B cell (primary cell): ENCODE measurements around the gene ELMOD3.

Experiments used
- CTCF ChIP-seq: fragments of 200-600 bp; IDR thresholded peaks from one replicate; pipeline ENCODE4 v1.8.0; 2022; ENCODE audit warnings: antibody characterized with exemption, mild to moderate bottlenecking
- EZH2 ChIP-seq: IDR thresholded peaks from 2 replicates; pipeline ENCODE4 v1.6.1; 2012; ENCODE audit warnings: borderline replicate concordance, low read depth, mild to moderate bottlenecking, moderate library complexity, low read length; ENCODE audit not compliant: insufficient read depth, poor library complexity, severe bottlenecking

- TF ChIP-seq CTCF: no peak
- TF ChIP-seq EZH2: no peak
Measured at GRCh38 chr2:85325466-85325811, 29.1 kb upstream of the ELMOD3 start.
